SK-N-SH (cell line): Measurements from ENCODE around the gene ZNF467. TPM values are rescaled to one million over a fixed set of nuclear protein-coding genes. Genes with fewer than 3 reads are reported as not detected.

Source experiments
- CTCF ChIA-PET: fragments of 300-600, 350-600 bp; formaldehyde crosslinking; extraction: SDS; loops from one replicate; lab custom pipeline; 2021; lab: Yijun Ruan, JAX
- POLR2A ChIA-PET: fragments of 350-600 bp; sonication (Branson Sonifier 250); formaldehyde crosslinking; extraction: SDS; loops from one replicate; lab custom pipeline; 2020; ENCODE audit warnings: antibody characterized with exemption, inconsistent platforms; lab: Yijun Ruan, JAX
- DNase-seq: peaks from one replicate; pipeline ENCODE4 v3.0.0; 2012
- H2AFZ ChIP-seq: fragments of 200-600 bp; sonication (generic); 2 replicates; pipeline ENCODE4 v1.8.1; 2016; ENCODE audit warnings: antibody characterized with exemption, mild to moderate bottlenecking, low read depth
- H3F3A ChIP-seq: fragments of 200-600 bp; sonication (generic); replicated peaks from 2 replicates; pipeline ENCODE3; 2016; ENCODE audit warnings: antibody characterized with exemption, mild to moderate bottlenecking; ENCODE audit not compliant: insufficient read depth
- H3K27ac ChIP-seq, 2 experiments: fragments of 200-500 bp in 1 of 2; fragments of 200-600 bp in 1 of 2; sonication (Bioruptor generic) in 1 of 2; sonication (generic), shearing (Covaris generic) in 1 of 2; 2 replicates each; pipeline versions ENCODE4 v1.5.1 to v1.6.1; 2014 to 2016; ENCODE audit warnings: low read depth in 2 of 2, inconsistent platforms in 1 of 2, low read length in 1 of 2, mild to moderate bottlenecking in 1 of 2, mixed read lengths in 1 of 2
- H3K27me3 ChIP-seq: fragments of 200-600 bp; sonication (generic), shearing (Covaris generic); 2 replicates; pipeline ENCODE4 v1.6.1; 2016; ENCODE audit warnings: mixed run types; ENCODE audit not compliant: insufficient read depth
- H3K36me3 ChIP-seq, 2 experiments: fragments of 200-500 bp in 1 of 2; fragments of 200-600 bp in 1 of 2; sonication (Bioruptor generic) in 1 of 2; sonication (generic) in 1 of 2; replicated peaks in 1 of 2; 2 replicates each; pipeline versions ENCODE3 to v1.5.1; 2014 to 2016; ENCODE audit warnings: low read length in 1 of 2, mild to moderate bottlenecking in 1 of 2; ENCODE audit not compliant: insufficient read depth in 2 of 2, control insufficient read depth in 1 of 2
- H3K4me1 ChIP-seq, 2 experiments: fragments of 200-500 bp in 1 of 2; fragments of 200-600 bp in 1 of 2; sonication (Bioruptor generic) in 1 of 2; sonication (generic), shearing (Covaris generic) in 1 of 2; 2 replicates each; pipeline versions ENCODE4 v1.5.1 to v1.6.1; 2014 to 2016; ENCODE audit warnings: low read depth in 1 of 2, low read length in 1 of 2, mixed run types in 1 of 2; ENCODE audit not compliant: insufficient read depth in 2 of 2, control insufficient read depth in 1 of 2
- H3K4me2 ChIP-seq: fragments of 200-600 bp; sonication (generic), shearing (Covaris generic); 2 replicates; pipeline ENCODE4 v1.6.1; 2017; ENCODE audit warnings: mixed run types
- H3K4me3 ChIP-seq, 2 experiments: fragments of 200-500 bp in 1 of 2; fragments of 200-600 bp in 1 of 2; sonication (Bioruptor generic) in 1 of 2; sonication (generic), shearing (Covaris generic) in 1 of 2; 2 replicates each; pipeline versions ENCODE4 v1.5.1 to v1.8.1; 2014 to 2016; ENCODE audit warnings: low read depth in 2 of 2, inconsistent platforms in 1 of 2, low read length in 1 of 2, mild to moderate bottlenecking in 1 of 2, mixed read lengths in 1 of 2, moderate library complexity in 1 of 2
- H3K79me2 ChIP-seq: fragments of 200-600 bp; sonication (generic); 2 replicates; pipeline ENCODE4 v1.8.1; 2017; ENCODE audit warnings: mild to moderate bottlenecking; ENCODE audit not compliant: insufficient read depth
- H3K9ac ChIP-seq: fragments of 200-600 bp; sonication (generic); 2 replicates; pipeline ENCODE4 v1.6.1; 2017; ENCODE audit warnings: mixed run types
- H3K9me2 ChIP-seq: fragments of 200-600 bp; sonication (generic); 2 replicates; pipeline ENCODE4 v1.6.1; 2017; ENCODE audit warnings: mixed run types
- H3K9me3 ChIP-seq: fragments of 200-600 bp; sonication (generic); 2 replicates; pipeline ENCODE4 v1.6.1; 2017; ENCODE audit warnings: mixed run types, mild to moderate bottlenecking, moderate library complexity
- H4K20me1 ChIP-seq: fragments of 200-600 bp; sonication (generic); 2 replicates; pipeline ENCODE4 v1.6.1; 2017; ENCODE audit warnings: mild to moderate bottlenecking, mixed run types; ENCODE audit not compliant: insufficient read depth
- EP300 ChIP-seq, 2 experiments: IDR thresholded peaks; 2 replicates each; pipeline versions ENCODE4 v1.4.0 to v1.6.1; 2012; ENCODE audit warnings: borderline replicate concordance in 1 of 2, low read depth in 1 of 2, low read length in 1 of 2
- EZH2phosphoT487 ChIP-seq: fragments of 200-600 bp; sonication (generic); IDR thresholded peaks from 2 replicates; pipeline ENCODE4 v1.6.1; 2017; ENCODE audit warnings: low read depth, mixed run types, mild to moderate bottlenecking, antibody characterized with exemption, moderate library complexity, borderline replicate concordance
- GATA2 ChIP-seq: sonication (generic); formaldehyde crosslinking; IDR thresholded peaks from 2 replicates; pipeline ENCODE4 v1.5.0; 2020; ENCODE audit warnings: mild to moderate bottlenecking, missing genetic modification reagents
- IRF3 ChIP-seq: fragments of 150-350 bp; IDR thresholded peaks from 2 replicates; pipeline ENCODE4 v1.6.1; 2016; ENCODE audit warnings: mild to moderate bottlenecking, low read depth, low read length
- MXI1 ChIP-seq: IDR thresholded peaks from 2 replicates; pipeline ENCODE4 v1.6.1; 2012; ENCODE audit warnings: mild to moderate bottlenecking, low read depth, low read length, improper control_type of control experiment
- NFIC ChIP-seq: IDR thresholded peaks from 2 replicates; pipeline ENCODE4 v1.4.0; 2012; ENCODE audit warnings: borderline replicate concordance
- NRF1 ChIP-seq: IDR thresholded peaks from 2 replicates; pipeline ENCODE4 v1.6.1; 2012; ENCODE audit warnings: low read depth, mild to moderate bottlenecking, low read length
- RAD21 ChIP-seq: IDR thresholded peaks from 2 replicates; pipeline ENCODE4 v1.6.1; 2012; ENCODE audit warnings: mild to moderate bottlenecking, low read length
- RCOR1 ChIP-seq: fragments of 150-350 bp; IDR thresholded peaks from 2 replicates; pipeline ENCODE4 v1.6.1; 2017; ENCODE audit warnings: antibody characterized with exemption, low read length
- RFX5 ChIP-seq: IDR thresholded peaks from 2 replicates; pipeline ENCODE4 v1.6.1; 2012; ENCODE audit warnings: mild to moderate bottlenecking, improper control_type of control experiment, low read length
- RXRA ChIP-seq: IDR thresholded peaks from 2 replicates; pipeline ENCODE4 v1.4.0; 2012; ENCODE audit warnings: low read depth, mild to moderate bottlenecking, borderline replicate concordance
- TAF1 ChIP-seq: IDR thresholded peaks from 2 replicates; pipeline ENCODE4 v1.6.1; 2012; ENCODE audit warnings: low read depth, mild to moderate bottlenecking, low read length, moderate library complexity, borderline replicate concordance
- YY1 ChIP-seq: IDR thresholded peaks from 2 replicates; pipeline ENCODE4 v1.4.0; 2012; ENCODE audit warnings: low read depth, mild to moderate bottlenecking
- ZBTB33 ChIP-seq: IDR thresholded peaks from 2 replicates; pipeline ENCODE4 v1.4.0; 2012; ENCODE audit warnings: low read depth, borderline replicate concordance
- WGBS: methylation state at CpG from one replicate; pipeline ENCODE4 v1.1.6; 2017; ENCODE audit warnings: low lambda C conversion rate; 5-methylcytosine and 5-hydroxymethylcytosine counted together
- polyA plus RNA-seq, 3 experiments: library from polyadenylated mRNA; depleted of rRNA; stranded (reverse); fragments of >200 nt; gene quantifications; 2 replicates each; pipeline ENCODE4 v1.2.3, GENCODE V29; 2012
- TF ChIP-seq, protein P1 (sequence below): fragments of 200-600 bp; sonication (generic); IDR thresholded peaks from 2 replicates; pipeline ENCODE4 v1.6.1; 2017; ENCODE audit warnings: antibody characterized with exemption, mild to moderate bottlenecking, moderate library complexity
- TF ChIP-seq, protein P2 (sequence below): IDR thresholded peaks from 2 replicates; pipeline ENCODE4 v1.4.0; 2012; ENCODE audit warnings: low read depth, borderline replicate concordance

The ZNF467 gene
- polyA plus RNA-seq, 1 of the 3 experiments (the other 2 are of a cell fraction) = 4.1 TPM

GRCh38 chr7:149811831-149812490 is 38.6 kb upstream of the ZNF467 start:
- Histone ChIP-seq H3K27ac (no peak overlapping the region), H3K9me2 (no peaks in the 10 kb centered on the region), H2AFZ (no peak overlapping the region), H3K9me3 (no peaks in the 10 kb centered on the region), H3F3A (no peaks in the 10 kb centered on the region), H4K20me1 (no peaks in the 10 kb centered on the region), H3K9ac (no peak overlapping the region), H3K4me2 (no peak overlapping the region)
- CTCF ChIA-PET = interaction anchor here (1.0 to 8.2 kb wide), 5 partner anchors 8 to 31 kb away, joined by 3 to 189 read pairs (median 5); no protein-coding TSS in a partner anchor
- WGBS = 71% methylated on average over 8 of the region's 16 CpGs
- TF ChIP-seq RXRA = no peak
- no peak for TF ChIP-seq RCOR1
- no peak for TF ChIP-seq IRF3
- no peak for TF ChIP-seq GATA2
- no peak for TF ChIP-seq EZH2phosphoT487
- TF ChIP-seq YY1 = no peak
- no peak for TF ChIP-seq RFX5
- TF ChIP-seq TAF1 = no peak
- no peak for TF ChIP-seq NRF1
- TF ChIP-seq, protein P1, sequence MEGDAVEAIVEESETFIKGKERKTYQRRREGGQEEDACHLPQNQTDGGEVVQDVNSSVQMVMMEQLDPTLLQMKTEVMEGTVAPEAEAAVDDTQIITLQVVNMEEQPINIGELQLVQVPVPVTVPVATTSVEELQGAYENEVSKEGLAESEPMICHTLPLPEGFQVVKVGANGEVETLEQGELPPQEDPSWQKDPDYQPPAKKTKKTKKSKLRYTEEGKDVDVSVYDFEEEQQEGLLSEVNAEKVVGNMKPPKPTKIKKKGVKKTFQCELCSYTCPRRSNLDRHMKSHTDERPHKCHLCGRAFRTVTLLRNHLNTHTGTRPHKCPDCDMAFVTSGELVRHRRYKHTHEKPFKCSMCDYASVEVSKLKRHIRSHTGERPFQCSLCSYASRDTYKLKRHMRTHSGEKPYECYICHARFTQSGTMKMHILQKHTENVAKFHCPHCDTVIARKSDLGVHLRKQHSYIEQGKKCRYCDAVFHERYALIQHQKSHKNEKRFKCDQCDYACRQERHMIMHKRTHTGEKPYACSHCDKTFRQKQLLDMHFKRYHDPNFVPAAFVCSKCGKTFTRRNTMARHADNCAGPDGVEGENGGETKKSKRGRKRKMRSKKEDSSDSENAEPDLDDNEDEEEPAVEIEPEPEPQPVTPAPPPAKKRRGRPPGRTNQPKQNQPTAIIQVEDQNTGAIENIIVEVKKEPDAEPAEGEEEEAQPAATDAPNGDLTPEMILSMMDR = no peak
- TF ChIP-seq, protein P2, sequence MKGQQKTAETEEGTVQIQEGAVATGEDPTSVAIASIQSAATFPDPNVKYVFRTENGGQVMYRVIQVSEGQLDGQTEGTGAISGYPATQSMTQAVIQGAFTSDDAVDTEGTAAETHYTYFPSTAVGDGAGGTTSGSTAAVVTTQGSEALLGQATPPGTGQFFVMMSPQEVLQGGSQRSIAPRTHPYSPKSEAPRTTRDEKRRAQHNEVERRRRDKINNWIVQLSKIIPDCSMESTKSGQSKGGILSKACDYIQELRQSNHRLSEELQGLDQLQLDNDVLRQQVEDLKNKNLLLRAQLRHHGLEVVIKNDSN = no peak
- TF ChIP-seq EP300 (IDR thresholded peaks at IDR 0.05; ENCODE audit: borderline replicate concordance in 1 of 2, low read depth in 1 of 2, low read length in 1 of 2) = no peak
- no peak for TF ChIP-seq NFIC
- no peak for TF ChIP-seq ZBTB33
- TF ChIP-seq RAD21 = no peak
- TF ChIP-seq MXI1 = no peak
- TF ChIP-seq, all 33 proteins: peak for 0
- DNase-seq = no peak
- H3K36me3 ChIP-seq = no peaks in the 10 kb centered on the region
- H3K79me2 ChIP-seq = no peaks in the 10 kb centered on the region
- POLR2A ChIA-PET = no interaction called here
- peaks cover 0 to 4% of the 10 kb centered on the region in 2 experiments; a peak in 1 of 4 replicates for H3K4me1 ChIP-seq
- H3K27me3 ChIP-seq = peaks cover under 1% of the 10 kb centered on the region; the same call in 1 of the 2 replicates
- H3K4me3 ChIP-seq = no peak overlapping the region
